ENCODE measurements around the gene TRAPPC11. TPM values are rescaled to one million over a fixed set of nuclear protein-coding genes. Genes with fewer than 3 reads are reported as not detected.

TRAPPC11 gene
- total RNA-seq, 1 experiment from 2014 or later = 19.1 TPM

- no peak for DNase-seq (ENCODE audit: low read depth)
These were observed 99.1 kb downstream of the TRAPPC11 start for GRCh38 chr4:183758061-183758757.

DNA sequence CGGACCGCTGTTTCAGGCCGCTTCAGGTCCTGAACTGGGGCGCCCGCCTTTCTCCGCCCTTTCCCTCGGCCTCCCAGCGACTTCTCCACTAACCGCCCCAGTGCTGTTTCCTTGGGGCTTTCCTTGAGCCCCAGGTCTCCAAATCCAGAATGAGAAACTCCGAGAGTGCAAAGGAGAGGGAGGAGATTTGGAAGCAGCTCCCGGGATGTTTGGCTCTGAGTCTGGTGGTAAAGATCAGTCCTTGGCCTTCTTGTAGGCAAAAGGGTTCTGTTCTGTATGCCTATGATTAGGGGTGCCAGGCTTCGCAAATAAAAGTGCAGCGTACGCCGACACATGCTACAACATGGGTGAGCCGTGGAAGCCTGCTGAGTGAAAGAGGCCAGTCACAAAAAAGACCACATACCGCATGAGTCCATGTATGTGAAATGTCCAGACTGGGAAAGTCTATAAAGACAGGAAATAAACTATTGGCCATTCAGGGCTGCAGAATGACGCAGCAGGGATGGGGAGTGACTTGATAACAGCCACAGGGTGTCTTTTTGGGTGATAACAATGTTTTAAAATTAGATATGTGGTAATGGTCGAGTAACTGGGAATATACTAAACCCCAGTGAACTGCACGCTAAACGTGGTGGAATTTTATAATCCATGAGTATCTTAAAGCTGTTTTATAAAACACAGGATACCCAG is 99.8 kb downstream of the TRAPPC11 start:
- no peak for DNase-seq (ENCODE audit: low read depth)

DNA sequence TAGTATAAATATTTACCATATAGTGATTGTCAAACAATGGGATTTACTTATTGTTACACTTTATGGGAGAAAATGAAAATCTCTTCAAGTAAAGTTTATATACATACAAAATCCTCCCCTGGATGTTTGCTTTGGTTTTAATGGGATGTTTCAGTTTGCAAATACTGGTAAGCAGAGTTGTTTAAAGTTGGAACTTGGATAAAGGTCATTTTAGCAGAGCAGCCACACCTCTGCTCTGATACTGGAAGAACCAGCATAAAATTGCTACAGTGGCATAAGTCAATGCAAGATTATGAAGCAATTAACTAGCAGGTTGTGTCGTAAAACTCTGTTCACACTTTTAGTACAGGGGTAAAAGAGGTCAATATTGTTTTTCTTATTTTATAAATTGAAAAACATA is 101.2 kb downstream of the TRAPPC11 start:
- DNase-seq (ENCODE audit: low read depth) = no peak

Other genes with a start within 250 kb of the TRAPPC11 start
- 7.0 and 15.9 TPM in 2 replicates for gene CDKN2AIP, start 214.7 kb upstream of the TRAPPC11 start, total RNA-seq (2014; rRNA removed; shearing (Covaris generic))
- 5.8 and 10.1 TPM in 2 replicates for gene ING2, start 154.2 kb upstream of the TRAPPC11 start, total RNA-seq (2014; rRNA removed; shearing (Covaris generic))
- 17.5 and 19.2 TPM in 2 replicates for gene RWDD4, start 108 bp upstream of the TRAPPC11 start, total RNA-seq (2014; rRNA removed; shearing (Covaris generic))
- gene STOX2, start 246.0 kb downstream of the TRAPPC11 start, total RNA-seq (2014; rRNA removed; shearing (Covaris generic)) = 2.1 and 3.3 TPM in 2 replicates